ENCODE measurements around the gene IRGC. TPM values are rescaled to one million over a fixed set of nuclear protein-coding genes. Genes with fewer than 3 reads are reported as not detected.
A peak's percentile ranks its signal among the peaks of the same experiment; 100 is the strongest.

Gene IRGC
- total RNA-seq, 2 experiments from 2014 or later, result not detected

DNA sequence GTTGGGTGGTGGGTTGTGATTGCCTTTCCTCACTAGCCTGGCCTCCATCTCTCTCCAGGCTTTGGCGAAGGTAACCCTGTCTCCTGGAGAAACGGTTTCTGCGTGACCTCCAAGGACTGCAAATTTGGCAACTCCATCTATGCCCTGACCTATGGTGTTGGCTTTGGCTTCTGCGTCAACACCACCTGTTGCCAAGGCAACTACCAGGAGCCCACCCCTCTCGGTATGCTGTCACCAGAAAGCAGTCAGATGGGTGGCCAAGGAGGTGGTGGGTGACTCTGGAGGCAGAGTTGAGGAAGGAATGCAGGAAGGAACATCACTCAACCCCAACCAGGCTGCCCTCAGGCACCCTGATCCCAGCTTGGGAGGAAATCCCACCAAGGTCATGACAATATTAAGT is 18.6 kb upstream of the IRGC start:
- DNase-seq, result no peak
- CTCF ChIA-PET, result no interaction called here
- H3K9me3 Mint-ChIP-seq (ENCODE audit: low read depth), result peaks cover 2% of the 10 kb centered on the region
- no peak overlapping the region for H3K27ac Mint-ChIP-seq
- H3K27me3 Mint-ChIP-seq, result peaks cover 18% of the 10 kb centered on the region
- no peak for ATAC-seq
- H3K4me1 Mint-ChIP-seq, result peaks cover 22% of the 10 kb centered on the region
- no peak overlapping the region for H3K4me3 Mint-ChIP-seq
- H3K36me3 Mint-ChIP-seq, result peaks cover 3% of the 10 kb centered on the region

DNA sequence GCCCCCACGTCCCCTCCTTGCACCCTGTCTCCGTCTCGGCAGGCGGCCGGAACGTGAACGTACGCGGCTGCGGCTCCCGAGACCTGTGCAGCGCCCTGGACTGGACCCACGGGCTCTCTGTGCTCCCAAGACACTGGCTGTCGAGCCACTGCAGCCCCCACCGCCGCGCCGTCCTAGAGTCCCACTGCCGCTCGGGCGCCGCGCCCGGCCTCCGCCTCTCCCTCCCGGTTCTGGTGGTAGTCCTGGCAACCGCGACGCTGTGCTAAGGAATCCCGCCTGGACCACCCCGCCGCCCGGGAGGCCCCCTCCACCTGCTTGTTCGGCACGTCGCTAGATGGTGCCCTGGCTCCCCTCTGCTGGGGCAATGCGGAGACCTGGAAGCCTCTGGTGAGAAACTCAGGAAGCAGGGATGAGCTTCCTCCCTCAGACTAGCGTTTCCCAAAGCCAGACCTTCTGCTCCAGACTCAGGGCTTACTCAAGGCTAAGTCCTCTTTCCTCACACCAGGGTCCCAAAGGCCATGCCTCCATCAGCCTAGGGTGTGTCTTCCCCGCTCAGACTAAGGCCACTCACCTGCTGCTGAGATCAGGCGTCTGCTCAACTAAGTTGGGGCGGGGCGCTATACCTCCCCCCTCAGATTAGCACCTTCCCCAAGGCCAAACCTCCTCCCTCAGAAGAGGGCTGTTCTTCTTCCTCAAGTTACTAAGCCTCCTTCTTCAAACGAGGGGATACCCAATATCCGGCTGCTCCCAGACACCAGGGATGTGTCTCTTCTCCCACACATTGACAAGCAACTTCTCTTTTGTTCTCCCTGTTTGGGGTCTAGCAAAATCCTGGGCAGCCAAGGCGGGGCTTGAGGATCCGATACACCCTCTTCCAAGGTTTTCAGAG is 16.1 kb upstream of the IRGC start:
- Mint-ChIP-seq H3K4me3 (peak overlapping the region; percentile 73), H3K27ac (peak overlapping the region; percentile 46), H3K27me3 (peaks cover 18% of the 10 kb centered on the region), H3K36me3 (peaks cover 3% of the 10 kb centered on the region), H3K4me1 (peaks cover 22% of the 10 kb centered on the region), H3K9me3 (ENCODE audit: low read depth) (no peaks in the 10 kb centered on the region)
- ATAC-seq, result no peak
- no peak for DNase-seq
- CTCF ChIA-PET, result interaction anchor here (1.1 kb wide), 1 partner anchor 87 kb away, joined by 3 read pairs; no protein-coding TSS in a partner anchor

DNA sequence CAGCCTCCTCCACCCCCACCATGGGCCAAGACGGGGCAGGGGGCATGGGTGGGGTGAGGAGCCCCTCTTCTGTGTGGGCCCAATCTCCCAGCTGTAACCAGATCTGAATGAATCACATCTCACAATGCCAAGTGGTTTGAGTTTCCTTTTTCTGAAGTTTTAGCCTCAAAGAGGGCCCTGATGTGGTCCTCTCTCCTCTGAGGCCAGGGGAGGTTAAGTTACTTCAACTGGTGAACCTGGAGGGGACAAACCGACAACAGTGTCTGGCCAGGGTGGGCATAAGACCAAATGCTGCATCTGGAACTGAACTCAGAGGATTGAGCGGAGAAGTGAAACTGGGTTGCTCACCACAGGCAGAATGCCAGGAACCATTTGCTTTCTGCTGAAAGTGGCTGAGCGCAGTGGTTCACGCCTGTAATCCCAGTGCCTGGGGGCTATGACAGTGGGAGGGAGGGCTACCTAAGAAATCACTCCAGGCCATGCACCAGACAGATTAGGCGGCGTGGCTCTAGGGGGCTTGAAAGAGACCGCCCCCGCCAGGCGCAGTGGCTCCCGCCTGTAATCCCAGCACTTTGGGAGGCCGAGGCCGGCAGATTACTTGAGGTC is 15.4 kb upstream of the IRGC start:
- H3K9me3 Mint-ChIP-seq (ENCODE audit: low read depth), result no peaks in the 10 kb centered on the region
- H3K36me3 Mint-ChIP-seq, result peaks cover 3% of the 10 kb centered on the region
- peak overlapping the region; percentile 90 for H3K27ac Mint-ChIP-seq
- CTCF ChIA-PET, result interaction anchor here (0.7 to 0.9 kb wide), 5 partner anchors 22 to 64 kb away, joined by 3 to 4 read pairs (median 3); partner anchors contain the start of gene PLAUR
- ATAC-seq, result no peak
- peaks cover 18% of the 10 kb centered on the region for H3K27me3 Mint-ChIP-seq
- DNase-seq, result no peak
- peaks cover 22% of the 10 kb centered on the region for H3K4me1 Mint-ChIP-seq
- H3K4me3 Mint-ChIP-seq, result peak overlapping the region; percentile 73

DNA sequence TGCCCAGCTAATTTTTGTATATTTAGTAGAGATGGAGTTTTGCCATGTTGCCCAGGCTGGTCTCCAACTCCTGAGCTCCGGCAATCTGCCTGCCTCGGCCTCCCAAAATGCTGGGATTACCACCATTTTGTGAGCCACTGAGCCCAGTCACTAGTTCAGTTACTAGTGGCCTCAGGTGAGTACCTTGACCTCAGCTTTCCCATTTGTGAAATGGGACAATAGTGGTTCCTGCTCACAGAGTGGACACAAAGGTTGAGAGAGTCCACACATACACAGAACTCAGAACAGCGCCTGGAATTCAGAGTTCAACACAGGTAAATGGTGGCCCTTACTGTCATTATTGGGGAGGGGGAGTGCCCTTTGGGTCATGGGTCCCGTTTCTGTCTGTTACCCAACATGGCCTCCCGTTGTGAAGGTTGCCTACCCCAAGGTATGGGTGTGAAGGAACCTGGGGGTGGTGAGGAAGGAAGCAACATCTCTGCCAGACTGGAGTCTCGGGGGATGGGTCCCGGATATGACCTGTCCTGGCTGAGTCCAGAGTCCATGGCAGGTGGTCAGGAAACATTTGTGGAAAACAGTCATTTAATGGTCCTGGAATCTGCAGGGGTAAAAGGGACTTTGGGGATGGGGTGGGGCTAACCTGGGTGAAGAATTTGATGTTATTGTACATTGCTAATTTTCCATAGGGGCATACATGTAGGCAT is 11.7 kb upstream of the IRGC start:
- CTCF ChIA-PET, result interaction anchor here (1.9 kb wide), 1 partner anchor 11 kb away, joined by 4 read pairs; no protein-coding TSS in a partner anchor
- H3K36me3 Mint-ChIP-seq, result peaks cover 5% of the 10 kb centered on the region
- H3K27me3 Mint-ChIP-seq, result peaks cover 8% of the 10 kb centered on the region

DNA sequence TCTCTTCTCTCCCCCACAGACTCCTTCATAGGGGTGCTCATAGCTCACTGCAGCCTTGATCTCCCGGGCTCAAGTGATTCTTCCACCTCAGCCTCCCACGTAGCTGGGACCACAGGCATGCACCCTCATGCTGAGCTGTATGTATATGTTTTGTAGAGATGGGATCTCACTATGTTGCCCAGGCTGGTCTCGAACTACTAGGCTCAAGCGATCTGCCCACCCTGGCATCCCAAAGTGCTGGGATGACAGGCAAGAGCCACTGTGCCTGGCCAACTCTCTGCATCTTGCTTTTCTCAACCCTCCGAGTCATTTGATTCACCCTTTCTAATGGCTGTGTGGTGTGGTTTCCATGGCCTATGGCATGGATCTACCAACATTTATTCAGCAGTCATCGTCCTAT is 10.1 kb upstream of the IRGC start:
- DNase-seq, result no peak
- H3K27ac Mint-ChIP-seq, result no peak overlapping the region
- peaks cover 6% of the 10 kb centered on the region for H3K36me3 Mint-ChIP-seq
- H3K4me3 Mint-ChIP-seq, result no peak overlapping the region
- no peak for ATAC-seq
- CTCF ChIA-PET, result no interaction called here
- no peaks in the 10 kb centered on the region for H3K27me3 Mint-ChIP-seq
- no peaks in the 10 kb centered on the region for H3K9me3 Mint-ChIP-seq (ENCODE audit: low read depth)
- peaks cover 11% of the 10 kb centered on the region for H3K4me1 Mint-ChIP-seq

More for the DNA sequence above, 11.7 kb upstream of the IRGC start:
- no peak overlapping the region for H3K4me3 Mint-ChIP-seq
- no peak for DNase-seq
- no peak for ATAC-seq
- H3K4me1 Mint-ChIP-seq, result peaks cover 22% of the 10 kb centered on the region
- H3K9me3 Mint-ChIP-seq (ENCODE audit: low read depth), result no peaks in the 10 kb centered on the region
- no peak overlapping the region for H3K27ac Mint-ChIP-seq

DNA sequence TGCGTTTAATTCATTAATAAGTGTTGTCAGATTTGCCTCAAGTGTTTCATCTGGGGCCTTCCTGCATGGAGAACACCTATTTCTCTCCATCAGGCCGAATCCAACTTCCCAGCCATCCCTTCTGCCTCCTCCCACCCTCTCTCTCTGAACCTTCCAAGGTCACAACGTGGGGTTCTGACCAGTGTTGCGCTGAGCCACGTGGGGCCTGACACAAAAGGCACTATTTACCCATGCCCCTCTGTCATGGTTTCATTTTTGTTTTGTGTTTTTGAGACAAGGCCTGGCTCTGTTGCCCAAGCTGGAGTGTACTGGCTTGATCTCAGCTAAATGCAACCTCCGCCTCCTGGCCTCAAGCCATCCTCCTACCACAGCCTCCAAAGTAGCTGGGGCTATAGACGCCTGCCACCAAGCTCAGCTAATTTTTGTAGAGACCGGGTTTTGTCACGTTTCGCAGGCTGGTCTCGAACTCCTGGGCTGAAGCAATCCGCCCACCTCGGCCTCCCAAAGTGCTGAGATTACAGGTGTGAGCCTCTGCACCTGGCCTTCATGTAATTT is 8.6 kb upstream of the IRGC start:
- peaks cover 2% of the 10 kb centered on the region for H3K4me1 Mint-ChIP-seq
- H3K27ac Mint-ChIP-seq, result no peak overlapping the region
- no peak overlapping the region for H3K4me3 Mint-ChIP-seq
- H3K9me3 Mint-ChIP-seq (ENCODE audit: low read depth), result no peaks in the 10 kb centered on the region
- H3K36me3 Mint-ChIP-seq, result peaks cover 3% of the 10 kb centered on the region
- CTCF ChIA-PET, result no interaction called here
- DNase-seq, result no peak
- H3K27me3 Mint-ChIP-seq, result no peaks in the 10 kb centered on the region
- no peak for ATAC-seq

DNA sequence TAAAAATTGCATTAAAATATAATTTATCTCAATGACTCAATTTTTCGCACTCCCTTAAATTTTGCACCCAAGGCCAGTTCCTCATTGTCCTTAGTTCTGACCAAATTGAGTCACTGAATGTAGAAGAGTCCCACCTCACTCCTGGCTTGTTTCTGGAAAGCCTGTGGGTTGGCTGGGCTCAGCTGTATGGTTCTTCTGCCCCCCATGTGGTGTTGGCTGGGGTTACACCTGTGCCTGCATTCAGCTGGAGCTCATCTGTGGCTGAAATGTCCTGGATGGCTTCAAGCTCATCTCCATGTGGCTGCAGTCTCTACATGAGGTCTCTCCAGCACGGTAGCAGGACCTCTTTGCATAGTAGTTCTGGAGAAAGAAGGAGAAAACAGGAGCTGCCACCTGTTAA is 7.2 kb upstream of the IRGC start:
- peaks cover 2% of the 10 kb centered on the region for H3K4me1 Mint-ChIP-seq
- no peak overlapping the region for H3K27ac Mint-ChIP-seq
- CTCF ChIA-PET, result no interaction called here
- H3K4me3 Mint-ChIP-seq, result no peak overlapping the region
- H3K9me3 Mint-ChIP-seq (ENCODE audit: low read depth), result no peaks in the 10 kb centered on the region
- no peaks in the 10 kb centered on the region for H3K27me3 Mint-ChIP-seq
- peaks cover 3% of the 10 kb centered on the region for H3K36me3 Mint-ChIP-seq
- ATAC-seq (no peak), DNase-seq (no peak)

DNA sequence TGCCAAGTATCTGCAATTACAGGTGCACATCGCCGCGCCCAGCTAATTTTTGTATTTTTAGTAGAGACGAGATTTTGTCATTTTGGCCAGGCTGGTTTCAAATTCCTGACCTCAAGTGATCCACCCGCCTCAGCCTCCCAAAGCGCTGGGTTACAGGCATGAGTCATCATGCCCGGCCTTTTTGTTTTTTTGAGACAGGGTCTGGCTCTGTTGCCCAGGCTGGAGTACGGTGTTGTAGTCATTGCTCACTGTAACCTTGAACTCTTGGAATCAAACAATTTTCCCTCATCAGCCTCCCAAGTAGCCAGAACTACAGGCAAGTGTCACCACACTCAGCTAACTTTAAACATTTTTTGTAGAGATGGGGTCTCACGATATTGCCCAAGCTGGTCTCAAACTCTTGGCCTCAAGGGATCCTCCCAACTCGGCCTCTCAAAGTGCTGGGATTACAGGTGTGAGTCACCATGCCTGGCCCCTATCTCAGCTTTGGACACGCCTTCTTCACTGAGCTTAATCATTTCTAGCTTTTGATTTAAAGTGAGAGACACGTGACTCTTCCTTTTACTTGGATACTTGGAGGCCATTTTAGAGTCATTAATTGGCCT is 4.0 kb upstream of the IRGC start:
- Mint-ChIP-seq H3K4me3 (no peak overlapping the region), H3K27me3 (no peaks in the 10 kb centered on the region), H3K9me3 (ENCODE audit: low read depth) (no peaks in the 10 kb centered on the region), H3K27ac (no peak overlapping the region), H3K4me1 (peaks cover 2% of the 10 kb centered on the region), H3K36me3 (peaks cover 3% of the 10 kb centered on the region)
- DNase-seq, result no peak
- no peak for ATAC-seq
- CTCF ChIA-PET, result no interaction called here

DNA sequence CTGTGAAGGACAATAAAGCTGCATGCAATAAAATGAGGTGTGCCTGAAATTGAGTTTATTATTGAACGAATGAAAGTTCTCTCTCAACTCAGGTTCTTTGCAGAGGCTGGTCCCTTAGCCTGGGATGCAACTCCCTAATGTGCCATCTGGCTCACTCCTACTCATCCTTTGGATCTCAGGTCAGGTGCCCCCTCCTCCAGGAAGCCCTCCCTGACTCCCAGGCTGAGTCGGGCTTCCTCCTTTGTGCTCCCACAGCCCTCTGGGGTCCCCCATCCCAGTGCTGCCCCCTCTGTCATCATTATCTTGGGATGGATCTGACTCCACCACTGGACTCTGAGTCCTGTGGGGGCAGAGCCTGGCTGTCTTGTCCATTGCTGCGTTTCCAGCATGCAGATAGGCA is 2.7 kb upstream of the IRGC start:
- peaks cover 3% of the 10 kb centered on the region for H3K36me3 Mint-ChIP-seq
- no peak overlapping the region for H3K27ac Mint-ChIP-seq
- H3K4me3 Mint-ChIP-seq, result no peak overlapping the region
- peaks cover 2% of the 10 kb centered on the region for H3K4me1 Mint-ChIP-seq
- no peaks in the 10 kb centered on the region for H3K9me3 Mint-ChIP-seq (ENCODE audit: low read depth)
- CTCF ChIA-PET, result no interaction called here
- H3K27me3 Mint-ChIP-seq, result no peaks in the 10 kb centered on the region
- DNase-seq, result no peak
- ATAC-seq, result no peak

DNA sequence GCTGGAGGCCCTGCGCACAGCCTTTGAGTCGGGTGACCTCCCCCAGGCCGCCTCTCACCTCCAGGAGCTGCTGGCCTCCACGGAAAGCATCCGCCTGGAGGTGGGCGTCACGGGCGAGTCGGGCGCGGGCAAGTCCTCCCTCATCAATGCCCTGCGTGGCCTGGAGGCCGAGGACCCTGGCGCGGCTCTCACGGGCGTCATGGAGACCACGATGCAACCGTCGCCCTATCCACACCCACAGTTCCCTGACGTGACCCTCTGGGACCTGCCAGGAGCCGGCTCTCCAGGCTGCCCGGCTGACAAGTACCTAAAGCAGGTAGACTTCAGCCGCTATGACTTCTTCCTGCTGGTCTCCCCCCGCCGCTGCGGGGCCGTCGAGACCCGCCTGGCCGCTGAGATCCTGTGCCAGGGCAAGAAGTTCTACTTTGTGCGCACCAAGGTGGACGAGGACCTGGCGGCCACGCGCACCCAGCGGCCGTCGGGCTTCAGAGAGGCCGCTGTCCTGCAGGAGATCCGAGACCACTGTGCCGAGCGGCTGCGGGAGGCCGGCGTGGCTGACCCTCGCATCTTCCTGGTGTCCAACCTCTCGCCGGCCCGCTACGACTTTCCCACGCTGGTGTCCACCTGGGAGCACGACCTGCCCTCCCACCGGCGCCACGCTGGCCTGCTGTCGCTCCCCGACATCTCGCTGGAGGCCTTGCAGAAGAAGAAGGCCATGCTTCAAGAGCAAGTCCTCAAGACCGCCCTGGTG is 2.9 kb downstream of the IRGC start:
- Mint-ChIP-seq H3K27me3 (peaks cover 3% of the 10 kb centered on the region), H3K27ac (no peak overlapping the region), H3K9me3 (ENCODE audit: low read depth) (no peaks in the 10 kb centered on the region), H3K4me1 (no peaks in the 10 kb centered on the region), H3K4me3 (no peak overlapping the region), H3K36me3 (no peaks in the 10 kb centered on the region)
- no peak for DNase-seq
- CTCF ChIA-PET, result no interaction called here
- no peak for ATAC-seq

DNA sequence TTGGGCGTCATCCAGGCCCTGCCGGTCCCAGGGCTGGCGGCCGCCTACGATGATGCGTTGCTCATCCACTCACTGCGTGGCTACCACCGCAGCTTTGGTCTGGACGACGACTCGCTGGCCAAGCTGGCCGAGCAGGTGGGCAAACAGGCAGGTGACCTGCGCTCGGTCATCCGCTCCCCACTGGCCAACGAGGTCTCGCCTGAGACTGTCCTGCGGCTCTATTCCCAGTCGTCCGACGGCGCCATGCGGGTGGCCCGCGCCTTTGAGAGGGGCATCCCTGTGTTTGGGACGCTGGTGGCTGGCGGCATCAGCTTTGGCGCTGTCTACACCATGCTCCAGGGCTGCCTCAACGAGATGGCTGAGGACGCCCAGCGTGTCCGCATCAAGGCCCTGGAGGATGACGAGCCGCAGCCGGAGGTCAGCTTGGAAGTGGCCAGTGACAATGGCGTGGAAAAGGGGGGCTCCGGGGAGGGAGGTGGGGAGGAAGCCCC is 3.5 kb downstream of the IRGC start:
- DNase-seq (no peak), ATAC-seq (no peak)
- no peaks in the 10 kb centered on the region for H3K4me1 Mint-ChIP-seq
- peaks cover 3% of the 10 kb centered on the region for H3K27me3 Mint-ChIP-seq
- no peak overlapping the region for H3K4me3 Mint-ChIP-seq
- H3K36me3 Mint-ChIP-seq, result no peaks in the 10 kb centered on the region
- H3K9me3 Mint-ChIP-seq (ENCODE audit: low read depth), result no peaks in the 10 kb centered on the region
- H3K27ac Mint-ChIP-seq, result no peak overlapping the region
- CTCF ChIA-PET, result no interaction called here

DNA sequence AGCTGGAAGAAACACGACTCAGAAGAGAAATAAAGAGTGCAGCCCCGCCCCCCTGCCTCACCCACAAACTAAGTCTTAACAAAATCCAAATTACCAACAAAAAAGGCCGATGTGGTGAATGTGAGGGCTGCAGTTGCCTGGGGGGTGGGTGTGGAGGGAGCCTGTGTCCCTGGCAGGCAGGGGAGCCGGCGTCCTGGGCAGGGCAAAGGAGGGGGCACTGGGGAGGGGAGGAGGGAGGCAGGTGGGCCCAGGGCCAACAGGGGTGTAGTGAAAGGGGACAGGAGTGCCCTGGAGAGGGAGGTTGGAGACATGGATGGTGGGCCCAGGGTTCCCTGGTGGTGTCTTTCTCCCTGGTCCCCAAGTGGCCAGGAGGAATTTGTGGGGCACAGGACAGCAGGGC is 4.0 kb downstream of the IRGC start:
- peaks cover 3% of the 10 kb centered on the region for H3K27me3 Mint-ChIP-seq
- H3K36me3 Mint-ChIP-seq, result no peaks in the 10 kb centered on the region
- no peaks in the 10 kb centered on the region for H3K9me3 Mint-ChIP-seq (ENCODE audit: low read depth)
- ATAC-seq, result no peak
- no peak overlapping the region for H3K27ac Mint-ChIP-seq
- H3K4me1 Mint-ChIP-seq, result no peaks in the 10 kb centered on the region
- no peak overlapping the region for H3K4me3 Mint-ChIP-seq
- no peak for DNase-seq
- CTCF ChIA-PET, result no interaction called here

Measured in activated CD8-positive, alpha-beta memory T cell treated with anti-CD3 and anti-CD28 coated beads, Interleukin-2, amount 10 ng/mL, durations not matched to agents 7 days and 5 days (primary cell).